ENCODE data around the gene MATCAP1. TPM values are rescaled to one million over a fixed set of nuclear protein-coding genes. Genes with fewer than 3 reads are reported as not detected.

MATCAP1 gene
- total and polyA plus RNA-seq, 2 donors (not counting 1 experiment from before 2014, with no cell fraction given), result 6.2 to 8.9 TPM

DNA sequence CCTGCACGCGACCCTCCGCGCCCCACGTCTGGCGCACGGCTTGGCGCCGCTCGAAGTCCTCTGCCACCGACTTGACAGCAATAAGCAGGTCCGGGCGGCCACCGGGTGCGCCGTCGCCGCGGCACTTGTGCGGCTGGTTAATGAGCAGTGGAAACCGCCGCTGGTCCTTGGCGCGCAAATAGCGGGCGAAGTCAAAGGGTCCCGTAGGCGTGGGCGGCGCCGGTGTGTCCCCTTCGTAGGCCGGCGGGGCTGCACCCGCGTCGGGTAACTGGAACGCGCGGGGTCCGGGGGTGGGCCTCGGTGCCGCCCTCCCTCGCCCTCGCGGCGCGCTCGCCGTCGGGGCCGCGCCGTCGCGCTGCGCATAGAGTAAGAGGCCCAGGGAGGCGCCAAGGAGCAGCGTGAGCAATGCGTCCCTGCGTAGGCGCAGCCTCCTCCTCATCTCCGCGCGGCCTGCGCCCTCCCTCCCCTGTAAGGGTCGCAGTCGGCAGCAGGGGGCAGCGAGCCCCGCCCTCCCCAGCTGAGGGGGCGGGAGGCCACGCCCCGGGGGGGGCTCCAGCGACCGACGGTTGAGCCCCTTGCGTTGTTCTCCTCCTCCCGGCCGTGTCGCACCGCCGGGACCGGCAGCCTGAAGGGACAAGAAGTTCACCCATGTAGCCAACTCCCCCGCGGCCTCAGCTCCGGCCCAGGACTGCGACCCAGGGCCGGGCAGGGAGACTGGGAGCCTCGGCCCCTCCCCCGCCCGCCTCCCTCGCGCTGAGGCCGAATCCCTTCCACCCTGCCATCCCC lies 33.5 kb downstream of the MATCAP1 start:
- Mint-ChIP-seq H3K27ac (no peak overlapping the region), H3K9me3 (ENCODE audit: insufficient read depth) (no peaks in the 10 kb centered on the region), H3K27me3 (peaks cover 20% of the 10 kb centered on the region), H3K4me1 (peaks cover 21% of the 10 kb centered on the region), H3K4me3 (peak overlapping the region; percentile 73)
- H3K9ac ChIP-seq (ENCODE audit: low read length), result peak overlapping the region; percentile 52
- peaks cover 0 to 32% of the 10 kb centered on the region in 2 experiments for H3K36me3 ChIP-seq (replicated peaks in 1 of 2; ENCODE audit: control extremely low read depth in 1 of 2, control insufficient read depth in 1 of 2, extremely low read depth in 1 of 2, insufficient read depth in 2 of 2, low read length in 1 of 2)
- H3K79me2 ChIP-seq (ENCODE audit: control insufficient read depth, insufficient read depth, low read length), result no peaks in the 10 kb centered on the region
- H3K4me3 ChIP-seq (ENCODE audit: control extremely low read depth in 1 of 5, extremely low read depth in 1 of 5, insufficient read depth in 1 of 5, low read depth in 2 of 5, low read length in 4 of 5), result peak overlapping the region in 4 of 5 experiments; percentile 33 to 54 (median 44)
- H3K27ac ChIP-seq (ENCODE audit: low read length in 2 of 2), result no peak overlapping the region
- ATAC-seq (ENCODE audit: low read depth) (peak; percentile 52), DNase-seq (peak; percentile 55)
- peaks cover 0 to 22% (median 0%) of the 10 kb centered on the region in 3 donors for H3K9me3 ChIP-seq (ENCODE audit: control extremely low read depth in 1 of 3, control insufficient read depth in 2 of 3, insufficient read depth in 1 of 3, low read length in 2 of 3)
- intact Hi-C loops (cut with micrococcal nuclease), result no loop called here
- H4K20me1 ChIP-seq (ENCODE audit: control insufficient read depth, insufficient read depth, low read length, poor library complexity, severe bottlenecking), result peaks cover 16% of the 10 kb centered on the region
- CTCF ChIA-PET, result interaction anchor here (0.6 to 1.5 kb wide), 5 partner anchors 11 to 344 kb away, joined by 3 to 4 read pairs (median 3); partner anchors contain the start of gene CBFB
- H2AFZ ChIP-seq (ENCODE audit: insufficient read depth, low read depth, low read length, poor library complexity, severe bottlenecking), result peak overlapping the region; percentile 56
- POLR2A ChIA-PET, result interaction anchor here (0.6 kb wide), 1 partner anchor 9 kb away, joined by 3 read pairs; no protein-coding TSS in a partner anchor
- 12% methylated on average over 94 of the region's 94 CpGs for WGBS (ENCODE audit: insufficient coverage)
- H3K27me3 ChIP-seq (replicated peaks in 1 of 4; ENCODE audit: control extremely low read depth in 1 of 4, control insufficient read depth in 3 of 4, insufficient read depth in 4 of 4, low read length in 3 of 4), result peaks cover 0 to 36% (median 10%) of the 10 kb centered on the region in 4 experiments
- no peak for TF ChIP-seq EZH2 (IDR thresholded peaks at IDR 0.05; ENCODE audit: borderline replicate concordance, insufficient read depth, low read depth, low read length, poor library complexity, severe bottlenecking)
- TF ChIP-seq, protein P1, sequence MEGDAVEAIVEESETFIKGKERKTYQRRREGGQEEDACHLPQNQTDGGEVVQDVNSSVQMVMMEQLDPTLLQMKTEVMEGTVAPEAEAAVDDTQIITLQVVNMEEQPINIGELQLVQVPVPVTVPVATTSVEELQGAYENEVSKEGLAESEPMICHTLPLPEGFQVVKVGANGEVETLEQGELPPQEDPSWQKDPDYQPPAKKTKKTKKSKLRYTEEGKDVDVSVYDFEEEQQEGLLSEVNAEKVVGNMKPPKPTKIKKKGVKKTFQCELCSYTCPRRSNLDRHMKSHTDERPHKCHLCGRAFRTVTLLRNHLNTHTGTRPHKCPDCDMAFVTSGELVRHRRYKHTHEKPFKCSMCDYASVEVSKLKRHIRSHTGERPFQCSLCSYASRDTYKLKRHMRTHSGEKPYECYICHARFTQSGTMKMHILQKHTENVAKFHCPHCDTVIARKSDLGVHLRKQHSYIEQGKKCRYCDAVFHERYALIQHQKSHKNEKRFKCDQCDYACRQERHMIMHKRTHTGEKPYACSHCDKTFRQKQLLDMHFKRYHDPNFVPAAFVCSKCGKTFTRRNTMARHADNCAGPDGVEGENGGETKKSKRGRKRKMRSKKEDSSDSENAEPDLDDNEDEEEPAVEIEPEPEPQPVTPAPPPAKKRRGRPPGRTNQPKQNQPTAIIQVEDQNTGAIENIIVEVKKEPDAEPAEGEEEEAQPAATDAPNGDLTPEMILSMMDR (IDR thresholded peaks at IDR 0.05), result peak; percentile 7
- peaks cover 16 to 17% of the 10 kb centered on the region in 2 donors for H3K4me1 ChIP-seq (ENCODE audit: control insufficient read depth in 2 of 2, insufficient read depth in 2 of 2, low read length in 2 of 2)
- H3K4me2 ChIP-seq (replicated peaks; ENCODE audit: low read depth, low read length, poor library complexity, severe bottlenecking), result peak overlapping the region; percentile 79

Data from B cell (primary cell).